A673 (cell line): ENCODE data around the gene DEFB129. TPM values are rescaled to one million over a fixed set of nuclear protein-coding genes. Genes with fewer than 3 reads are reported as not detected.

Source experiments
- BruUV-seq: library from RNA; stranded (reverse); fragments of 400-500 nt; replicated peaks from 2 replicates; lab custom pipeline; 2021; lab: Mats Ljungman, UMichigan
- CTCF ChIA-PET: fragments of 300-600 bp; sonication (Branson Sonifier 250); formaldehyde crosslinking; loops from one replicate; lab custom pipeline; 2022; ENCODE audit warnings: antibody characterized with exemption; lab: Charles Lee
- POLR2A ChIA-PET: fragments of 300-600 bp; sonication (Branson Sonifier 250); formaldehyde crosslinking; loops from one replicate; lab custom pipeline; 2022; ENCODE audit warnings: antibody characterized with exemption; ENCODE audit not compliant: low non-redundant PET; lab: Charles Lee
- DNase-seq: peaks from one replicate; pipeline ENCODE4 v3.0.0-alpha.2; 2015; ENCODE audit warnings: low spot score
- H3K27ac ChIP-seq: fragments of 200-600 bp; sonication (generic); 2 replicates; pipeline ENCODE4 v1.5.1; 2016; ENCODE audit warnings: mixed run types, low read depth, mild to moderate bottlenecking, mixed read lengths, antibody characterized with exemption, low read length; ENCODE audit not compliant: poor library complexity, severe bottlenecking
- H3K27me3 ChIP-seq: fragments of 200-600 bp; sonication (generic); replicated peaks from 2 replicates; pipeline ENCODE4 v1.6.1; 2017; ENCODE audit warnings: mixed run types, low read depth, mild to moderate bottlenecking, mixed read lengths, antibody characterized with exemption, low read length; ENCODE audit not compliant: insufficient read depth, poor library complexity
- H3K36me3 ChIP-seq: fragments of 200-600 bp; sonication (generic); 2 replicates; pipeline ENCODE4 v1.6.1; 2016; ENCODE audit warnings: mixed run types, mild to moderate bottlenecking, mixed read lengths, antibody characterized with exemption, low read length; ENCODE audit not compliant: insufficient read depth, poor library complexity, severe bottlenecking
- H3K4me1 ChIP-seq: fragments of 200-600 bp; sonication (generic); 2 replicates; pipeline ENCODE4 v1.6.1; 2017; ENCODE audit warnings: mixed run types, mild to moderate bottlenecking, mixed read lengths, antibody characterized with exemption, low read length; ENCODE audit not compliant: insufficient read depth, poor library complexity, severe bottlenecking
- H3K4me3 ChIP-seq: fragments of 200-600 bp; sonication (generic); 2 replicates; pipeline ENCODE4 v1.5.1; 2016; ENCODE audit warnings: low read depth, mixed run types, mild to moderate bottlenecking, mixed read lengths, low read length; ENCODE audit not compliant: poor library complexity, severe bottlenecking
- H3K9me3 ChIP-seq: fragments of 200-600 bp; sonication (generic); 2 replicates; pipeline ENCODE4 v1.6.1; 2016; ENCODE audit warnings: mixed run types, low read depth, mild to moderate bottlenecking, mixed read lengths, antibody characterized with exemption, low read length; ENCODE audit not compliant: poor library complexity, severe bottlenecking
- CTCF ChIP-seq: fragments of 300-800, 200-600 bp; sonication (generic); conservative IDR thresholded peaks from 2 replicates; pipeline ENCODE4 v1.5.1; 2017; ENCODE audit warnings: low read depth, mild to moderate bottlenecking, antibody characterized with exemption, low read length, moderate library complexity, mixed read lengths
- EZH2 ChIP-seq: fragments of 200-600 bp; sonication (generic); IDR thresholded peaks from 2 replicates; pipeline ENCODE4 v1.6.1; 2017; ENCODE audit warnings: borderline replicate concordance, low read depth, mild to moderate bottlenecking, mixed read lengths, antibody characterized with exemption, low read length; ENCODE audit not compliant: poor library complexity, severe bottlenecking
- intact Hi-C: fragments of 100-400 bp; cut with micrococcal nuclease; formaldehyde crosslinking; loops from one replicate; pipeline ENCODE4 v1.10.0; 2022; ENCODE audit not compliant: unreplicated experiment
- total RNA-seq: library from RNA; stranded (reverse); gene quantifications from 2 replicates; pipeline ENCODE4 v1.2.3, GENCODE V29; 2021

Gene DEFB129
- total RNA-seq, 1 experiment from 2014 or later, result not detected

DNA sequence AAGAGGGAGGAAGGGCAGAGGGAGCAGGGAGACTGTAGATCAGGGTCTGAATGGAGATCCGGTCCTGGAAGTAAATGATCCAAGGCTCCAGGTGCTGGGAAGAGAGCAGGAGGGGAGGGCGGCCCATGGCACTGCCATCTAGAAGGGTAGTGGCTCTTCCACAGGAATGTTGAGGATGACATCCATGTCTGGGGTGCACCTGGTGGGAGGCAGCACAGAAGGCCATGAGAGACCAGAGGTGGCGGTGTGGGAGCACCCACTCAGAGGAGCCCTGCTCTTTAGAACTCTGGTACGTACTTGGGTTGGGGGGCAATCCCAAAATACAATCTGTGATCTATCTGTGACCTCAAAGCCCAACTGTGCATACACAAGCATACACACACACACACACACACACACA, 44.0 kb downstream of the DEFB129 start:
- Histone ChIP-seq H3K4me1 (peaks cover 5% of the 10 kb centered on the region), H3K36me3 (no peaks in the 10 kb centered on the region), H3K4me3 (no peak overlapping the region), H3K27me3 (no peaks in the 10 kb centered on the region), H3K27ac (no peak overlapping the region), H3K9me3 (no peaks in the 10 kb centered on the region)
- ChIA-PET CTCF (no interaction called here), POLR2A (interaction anchor here (0.7 kb wide), 1 partner anchor 48 kb away, joined by 6 read pairs; no protein-coding TSS in a partner anchor)
- BruUV-seq, result no TSS peak
- intact Hi-C loops, result no loop called here
- no peak for TF ChIP-seq CTCF
- DNase-seq, result no peak

DNA sequence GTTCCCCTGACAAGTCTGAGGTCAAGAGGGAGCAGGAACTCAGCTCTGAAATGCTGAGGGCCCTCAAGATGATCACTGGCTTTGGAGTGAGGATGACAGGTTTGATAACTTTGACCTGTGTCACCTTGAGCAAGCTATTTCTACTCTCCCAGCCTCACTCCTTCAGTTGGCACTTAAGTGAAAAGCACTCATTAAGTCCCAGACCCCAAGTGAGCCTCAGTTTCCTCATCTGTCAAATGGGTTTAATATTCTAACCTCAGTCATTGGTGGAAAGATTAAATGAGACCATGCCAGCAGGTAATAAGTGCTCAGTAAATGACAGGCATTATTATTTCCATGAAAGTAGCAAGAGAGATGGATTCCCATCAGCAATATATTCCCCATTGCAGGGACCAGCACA, 44.5 kb downstream of the DEFB129 start:
- H3K36me3 ChIP-seq, result peaks cover 2% of the 10 kb centered on the region
- ChIA-PET CTCF (interaction anchor here (0.6 kb wide), 1 partner anchor 59 kb away, joined by 5 read pairs; no protein-coding TSS in a partner anchor), POLR2A (interaction anchor here (0.7 kb wide), 1 partner anchor 48 kb away, joined by 6 read pairs; no protein-coding TSS in a partner anchor)
- no peak overlapping the region for H3K27ac ChIP-seq
- intact Hi-C loops, result no loop called here
- no TSS peak for BruUV-seq
- H3K9me3 ChIP-seq, result no peaks in the 10 kb centered on the region
- peaks cover 3% of the 10 kb centered on the region for H3K4me1 ChIP-seq
- no peak for TF ChIP-seq EZH2
- TF ChIP-seq CTCF, result no peak
- no peak for DNase-seq
- no peaks in the 10 kb centered on the region for H3K27me3 ChIP-seq
- H3K4me3 ChIP-seq, result no peak overlapping the region

- BruUV-seq, result no TSS peak
- no peaks in the 10 kb centered on the region for H3K27me3 ChIP-seq
- no peak for TF ChIP-seq EZH2
- TF ChIP-seq CTCF, result no peak
- no peak overlapping the region for H3K27ac ChIP-seq
- no peak for DNase-seq
- intact Hi-C loops, result no loop called here
- H3K4me3 ChIP-seq, result no peak overlapping the region
- ChIA-PET CTCF (no interaction called here), POLR2A (no interaction called here)
- peaks cover 8% of the 10 kb centered on the region for H3K36me3 ChIP-seq
- H3K4me1 ChIP-seq, result no peaks in the 10 kb centered on the region
- H3K9me3 ChIP-seq, result no peaks in the 10 kb centered on the region
These were observed 45.7 kb downstream of the DEFB129 start for GRCh38 chr20:272718-273117.
